DOHH2 (cell line): ENCODE measurements around the gene TPCN2.

Experiments
- CTCF ChIP-seq: fragments of 200-600 bp; sonication (generic); IDR thresholded peaks from one replicate; pipeline ENCODE4 v1.5.1; 2014; ENCODE audit warnings: antibody characterized with exemption, mild to moderate bottlenecking, low read depth, low read length; ENCODE audit not compliant: poor library complexity, severe bottlenecking
- EZH2phosphoT487 ChIP-seq: fragments of 200-600 bp; sonication (generic); IDR thresholded peaks from 2 replicates; pipeline ENCODE4 v1.6.1; 2017; ENCODE audit warnings: borderline replicate concordance, mild to moderate bottlenecking, antibody characterized with exemption, low read length, moderate library complexity, mixed read lengths

- TF ChIP-seq CTCF (no peak), EZH2phosphoT487 (no peak)
Observed at GRCh38 chr11:69055598-69056516, 7.1 kb downstream of the TPCN2 start.
